Measurements from ENCODE around the gene ZCCHC7.
"Not testable (repeated sequence)": the region's sequence is repeated elsewhere in the genome, so short reads cannot be mapped to it uniquely, and the experiment has no call there.

The ZCCHC7 gene

DNA sequence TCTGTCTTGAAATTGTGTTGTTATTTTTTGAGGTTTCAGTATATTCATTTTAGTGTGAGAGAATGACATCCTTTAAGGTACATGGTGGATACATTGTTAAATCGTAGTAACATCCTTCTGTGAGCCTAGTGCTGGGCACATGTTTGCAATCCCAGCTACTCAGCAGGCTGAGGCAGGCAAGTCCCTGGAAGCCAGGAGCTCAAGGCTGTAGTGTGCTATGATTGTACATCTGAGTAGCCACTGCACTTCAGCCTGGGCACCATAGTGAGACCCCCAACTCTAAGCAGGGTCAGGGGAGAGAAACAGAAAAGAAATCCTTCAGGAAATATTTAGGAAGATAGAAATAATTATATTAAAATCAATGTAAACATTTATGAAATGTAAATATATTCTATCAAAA, 62.3 kb downstream of the ZCCHC7 start:
- H3K27me3 ChIP-seq (ENCODE audit: control insufficient read depth, insufficient read depth, low read length), result no peaks in the 10 kb centered on the region
- no peaks in the 10 kb centered on the region for H3K4me1 ChIP-seq (ENCODE audit: control insufficient read depth, insufficient read depth, low read length)
- H3K4me3 ChIP-seq (ENCODE audit: low read length), result no peak overlapping the region
- H3K36me3 ChIP-seq (ENCODE audit: control insufficient read depth, insufficient read depth, low read length), result no peaks in the 10 kb centered on the region
- H3K9me3 ChIP-seq (ENCODE audit: control insufficient read depth, low read length), result no peaks in the 10 kb centered on the region
- H3K9ac ChIP-seq (ENCODE audit: low read length), result no peak overlapping the region

DNA sequence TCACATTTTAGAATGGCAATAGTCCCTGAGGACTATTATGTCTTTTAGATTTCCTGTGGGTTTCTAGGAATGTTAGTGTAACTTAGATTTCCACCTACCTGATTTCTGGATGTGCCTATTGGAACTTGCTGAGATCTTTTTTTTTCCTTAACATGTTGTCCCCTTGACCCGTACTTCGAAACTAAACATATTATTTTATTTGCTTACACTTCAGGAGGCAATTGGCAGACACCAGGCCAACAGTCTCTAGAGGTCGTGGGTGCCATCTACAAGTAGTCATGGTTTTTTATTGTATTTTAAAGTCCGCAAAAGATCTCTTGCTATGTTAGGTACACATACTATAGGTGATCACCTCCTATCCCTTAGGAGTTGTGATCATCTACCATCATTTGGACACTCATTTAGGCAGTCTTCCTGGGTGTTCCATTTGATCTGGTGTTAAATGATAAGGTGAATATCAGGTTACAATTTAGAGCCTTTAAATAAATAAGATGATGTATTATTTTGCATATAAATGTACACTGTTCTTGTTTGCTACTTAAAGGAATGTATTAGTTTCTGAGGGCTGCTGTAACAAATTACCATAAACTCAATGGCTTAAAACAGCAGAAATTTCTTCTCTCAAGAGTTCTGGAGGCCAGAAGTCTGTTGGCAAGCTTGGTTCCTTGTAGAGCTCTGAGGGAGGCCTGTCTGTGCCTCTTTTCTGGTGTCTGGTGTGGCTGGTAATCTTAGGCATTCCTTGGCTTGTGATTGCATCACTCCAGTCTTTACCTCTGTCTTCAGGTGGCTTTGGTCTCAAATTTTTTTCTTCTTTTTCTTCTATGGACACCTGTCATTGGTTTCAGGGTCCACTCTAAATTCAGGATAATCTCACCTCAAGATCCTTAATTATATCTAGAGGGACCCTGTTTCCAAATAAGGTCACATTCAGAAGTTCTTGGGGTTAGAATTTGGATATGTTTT, 64.8 kb downstream of the ZCCHC7 start:
- no peaks in the 10 kb centered on the region for H3K27me3 ChIP-seq (ENCODE audit: control insufficient read depth, insufficient read depth, low read length)
- H3K9me3 ChIP-seq (ENCODE audit: control insufficient read depth, low read length), result no peaks in the 10 kb centered on the region
- H3K4me1 ChIP-seq (ENCODE audit: control insufficient read depth, insufficient read depth, low read length), result no peaks in the 10 kb centered on the region
- no peak overlapping the region for H3K9ac ChIP-seq (ENCODE audit: low read length)
- H3K4me3 ChIP-seq (ENCODE audit: low read length), result no peak overlapping the region
- H3K36me3 ChIP-seq (ENCODE audit: control insufficient read depth, insufficient read depth, low read length), result no peaks in the 10 kb centered on the region

DNA sequence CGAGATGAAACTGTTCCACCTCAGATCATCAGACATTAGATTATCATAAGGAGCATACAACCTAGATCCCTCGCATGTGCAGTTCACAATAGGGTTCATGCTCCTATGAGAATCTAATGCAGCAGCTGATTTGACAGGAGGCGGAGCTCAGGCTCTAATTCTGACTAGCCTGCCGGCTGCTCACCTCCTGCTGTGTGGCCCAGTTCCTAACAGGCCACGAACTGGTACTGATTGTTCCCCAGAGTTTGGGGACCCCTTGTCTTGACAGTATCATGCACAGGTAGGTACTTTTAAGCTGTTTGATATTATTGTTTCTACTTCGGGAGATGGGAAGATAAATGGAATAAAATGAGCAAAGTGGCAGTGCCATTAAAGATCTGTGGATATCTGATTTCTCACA, 66.9 kb downstream of the ZCCHC7 start:
- H3K4me3 ChIP-seq (ENCODE audit: low read length), result no peak overlapping the region
- no peaks in the 10 kb centered on the region for H3K36me3 ChIP-seq (ENCODE audit: control insufficient read depth, insufficient read depth, low read length)
- H3K9me3 ChIP-seq (ENCODE audit: control insufficient read depth, low read length), result no peaks in the 10 kb centered on the region
- no peaks in the 10 kb centered on the region for H3K27me3 ChIP-seq (ENCODE audit: control insufficient read depth, insufficient read depth, low read length)
- H3K4me1 ChIP-seq (ENCODE audit: control insufficient read depth, insufficient read depth, low read length), result no peaks in the 10 kb centered on the region
- H3K9ac ChIP-seq (ENCODE audit: low read length), result no peak overlapping the region

DNA sequence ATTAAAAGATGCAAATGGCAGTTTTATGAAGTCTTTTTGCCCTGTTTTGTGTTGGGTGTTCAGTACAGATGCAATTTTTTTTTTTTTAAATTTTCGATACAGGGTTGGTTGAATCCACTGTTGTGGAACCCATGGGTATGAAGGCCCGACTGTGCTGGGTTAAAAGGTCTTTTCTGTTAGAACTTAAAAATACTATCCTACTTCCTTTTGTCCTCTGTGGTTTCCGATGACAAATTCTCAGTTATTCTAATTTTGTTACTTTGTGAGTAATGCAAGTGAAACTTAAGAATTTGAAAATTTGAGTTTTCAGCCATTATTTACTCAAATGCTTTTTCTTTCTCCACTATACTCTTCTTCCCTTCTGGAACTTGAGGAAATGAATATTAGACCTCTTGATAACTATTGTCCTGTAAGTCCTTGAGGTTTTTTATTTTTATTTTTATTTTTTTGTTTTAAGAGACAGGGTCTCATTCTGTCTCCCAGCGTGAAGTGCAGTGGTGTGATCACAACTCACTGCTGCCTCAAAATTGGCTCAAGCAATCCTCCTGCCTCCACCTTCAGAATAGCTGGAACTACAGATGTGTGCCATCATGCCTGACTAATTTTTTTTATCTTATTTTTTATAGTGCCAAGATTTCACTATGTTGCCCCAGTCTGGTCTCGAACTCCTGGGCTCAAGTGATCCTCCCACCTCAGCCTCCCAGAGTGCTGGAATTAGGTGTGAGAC, 67.5 kb downstream of the ZCCHC7 start:
- H3K36me3 ChIP-seq (ENCODE audit: control insufficient read depth, insufficient read depth, low read length), result no peaks in the 10 kb centered on the region
- H3K9me3 ChIP-seq (ENCODE audit: control insufficient read depth, low read length), result no peaks in the 10 kb centered on the region
- H3K9ac ChIP-seq (ENCODE audit: low read length), result no peak overlapping the region
- H3K4me3 ChIP-seq (ENCODE audit: low read length), result no peak overlapping the region
- H3K4me1 ChIP-seq (ENCODE audit: control insufficient read depth, insufficient read depth, low read length), result no peaks in the 10 kb centered on the region
- no peaks in the 10 kb centered on the region for H3K27me3 ChIP-seq (ENCODE audit: control insufficient read depth, insufficient read depth, low read length)

DNA sequence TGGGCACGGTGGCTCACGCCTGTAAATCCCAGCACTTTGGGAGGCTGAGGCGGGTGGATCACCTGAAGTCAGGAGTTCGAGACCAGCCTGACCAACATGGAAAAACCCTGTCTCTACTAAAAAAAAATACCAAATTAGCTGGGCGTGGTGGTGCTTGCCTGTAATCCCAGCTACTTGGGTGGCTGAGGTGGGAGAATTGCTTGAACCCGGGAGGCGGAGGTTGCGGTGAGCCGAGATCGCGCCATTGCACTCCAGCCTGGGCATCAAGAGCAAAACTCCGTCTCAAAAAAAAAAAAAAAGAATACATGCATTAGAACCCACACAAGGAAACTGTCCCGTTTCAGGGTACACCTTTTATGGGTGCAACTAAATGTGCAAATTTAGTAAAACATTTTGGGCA, 70.4 kb downstream of the ZCCHC7 start:
- H3K4me1 ChIP-seq (ENCODE audit: control insufficient read depth, insufficient read depth, low read length); H3K27me3 ChIP-seq (ENCODE audit: control insufficient read depth, insufficient read depth, low read length); H3K9me3 ChIP-seq (ENCODE audit: control insufficient read depth, low read length); H3K4me3 ChIP-seq (ENCODE audit: low read length); H3K36me3 ChIP-seq (ENCODE audit: control insufficient read depth, insufficient read depth, low read length); H3K9ac ChIP-seq (ENCODE audit: low read length): not testable (repeated sequence)

DNA sequence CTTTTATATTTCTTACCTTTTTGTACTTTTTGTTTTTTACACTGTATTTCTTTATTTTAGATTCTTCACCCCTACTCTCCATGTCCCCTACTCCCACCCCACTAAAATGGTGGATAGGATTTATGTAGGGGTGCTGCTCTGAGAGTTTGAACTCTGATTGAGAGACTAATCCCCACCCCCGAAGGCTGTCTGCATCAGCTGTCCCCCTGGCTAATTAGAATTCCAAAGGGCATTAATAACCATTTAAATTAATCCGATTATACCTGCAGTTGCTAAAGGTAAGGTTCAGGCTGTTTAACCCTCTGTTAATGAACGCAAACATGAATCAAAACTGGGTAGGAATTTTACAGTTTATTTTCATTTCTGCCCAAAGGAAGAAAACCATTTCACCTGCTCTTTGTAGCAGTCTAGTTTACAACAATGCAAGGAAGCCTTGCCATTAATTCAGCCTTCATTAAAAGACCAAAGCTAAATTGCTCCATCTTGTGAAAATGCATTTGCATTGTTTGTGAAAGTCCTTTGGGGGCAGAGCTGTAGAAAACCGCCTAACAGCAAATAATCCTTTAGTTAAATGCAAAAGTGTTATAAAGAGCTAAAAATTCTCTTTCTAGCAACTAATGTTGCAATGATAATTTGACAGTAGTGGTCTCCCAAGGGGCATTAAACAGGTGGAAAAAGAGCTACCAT, 71.2 kb downstream of the ZCCHC7 start:
- Histone ChIP-seq H3K9ac (ENCODE audit: low read length) (no peak overlapping the region), H3K4me1 (ENCODE audit: control insufficient read depth, insufficient read depth, low read length) (no peaks in the 10 kb centered on the region), H3K36me3 (ENCODE audit: control insufficient read depth, insufficient read depth, low read length) (no peaks in the 10 kb centered on the region), H3K27me3 (ENCODE audit: control insufficient read depth, insufficient read depth, low read length) (no peaks in the 10 kb centered on the region), H3K9me3 (ENCODE audit: control insufficient read depth, low read length) (no peaks in the 10 kb centered on the region), H3K4me3 (ENCODE audit: low read length) (no peak overlapping the region)

DNA sequence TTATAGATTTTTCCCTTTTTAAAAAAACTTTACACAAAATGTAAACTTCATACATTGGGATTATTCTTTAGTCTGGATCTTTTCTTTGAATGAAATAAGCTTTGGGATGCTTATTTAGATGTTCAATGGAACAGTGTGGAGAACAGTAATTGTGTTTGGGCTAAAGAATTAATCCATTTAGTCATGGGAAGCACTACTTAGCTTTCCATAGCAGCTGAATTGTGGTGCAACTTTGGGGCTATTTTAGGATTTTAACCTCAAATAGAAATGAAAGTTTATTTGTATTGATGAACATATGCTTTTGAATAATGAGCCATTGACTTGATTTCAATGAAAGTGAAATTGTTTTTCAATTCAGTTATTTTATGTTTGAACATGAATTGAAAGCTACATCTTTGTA, 72.4 kb downstream of the ZCCHC7 start:
- Histone ChIP-seq H3K4me3 (ENCODE audit: low read length) (no peak overlapping the region), H3K27me3 (ENCODE audit: control insufficient read depth, insufficient read depth, low read length) (no peaks in the 10 kb centered on the region), H3K4me1 (ENCODE audit: control insufficient read depth, insufficient read depth, low read length) (no peaks in the 10 kb centered on the region), H3K9me3 (ENCODE audit: control insufficient read depth, low read length) (no peaks in the 10 kb centered on the region), H3K36me3 (ENCODE audit: control insufficient read depth, insufficient read depth, low read length) (no peaks in the 10 kb centered on the region), H3K9ac (ENCODE audit: low read length) (no peak overlapping the region)

DNA sequence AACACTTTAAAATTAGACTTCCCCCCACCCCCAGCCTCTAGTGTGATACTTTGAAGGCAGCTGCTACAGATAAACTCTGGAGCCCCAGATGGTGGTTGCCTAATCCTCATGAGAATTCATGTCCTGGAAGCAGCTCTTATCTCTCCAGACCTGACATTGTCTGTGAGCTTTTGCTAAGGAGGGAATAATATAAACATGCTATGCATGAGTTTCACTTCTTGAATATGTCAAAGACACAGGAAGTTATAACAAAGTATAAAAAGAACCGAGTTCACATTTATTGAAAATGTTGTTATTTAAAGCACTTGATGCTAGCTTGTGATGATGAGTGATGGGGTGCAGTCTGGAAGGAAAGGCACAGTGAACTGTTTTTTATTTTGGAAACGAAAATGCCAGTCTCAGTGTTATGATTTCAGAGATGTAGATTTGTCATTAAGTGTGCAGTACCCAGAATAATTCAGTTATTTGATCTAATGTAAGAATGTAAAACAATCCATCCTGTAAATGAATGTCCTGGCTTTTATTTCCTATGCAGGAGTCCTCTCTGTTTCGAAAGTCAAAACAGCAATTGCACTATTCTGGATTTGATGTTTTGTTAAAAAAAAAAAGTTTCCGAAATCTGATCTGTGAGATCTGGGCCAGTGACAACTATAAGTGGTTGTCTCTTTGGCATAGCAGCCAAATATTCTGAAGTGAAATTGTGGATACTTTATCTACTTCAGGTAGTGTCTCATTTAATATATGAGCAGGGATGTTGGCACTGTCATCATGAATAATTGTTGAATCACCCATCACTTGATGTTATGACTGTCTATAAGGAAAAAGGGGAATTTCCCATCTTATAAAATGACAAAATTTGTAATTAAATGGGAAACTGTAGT, 77.0 kb downstream of the ZCCHC7 start:
- no peak overlapping the region for H3K4me3 ChIP-seq (ENCODE audit: low read length)
- H3K9me3 ChIP-seq (ENCODE audit: control insufficient read depth, low read length), result no peaks in the 10 kb centered on the region
- no peaks in the 10 kb centered on the region for H3K36me3 ChIP-seq (ENCODE audit: control insufficient read depth, insufficient read depth, low read length)
- no peaks in the 10 kb centered on the region for H3K27me3 ChIP-seq (ENCODE audit: control insufficient read depth, insufficient read depth, low read length)
- H3K9ac ChIP-seq (ENCODE audit: low read length), result no peak overlapping the region
- H3K4me1 ChIP-seq (ENCODE audit: control insufficient read depth, insufficient read depth, low read length), result no peaks in the 10 kb centered on the region

DNA sequence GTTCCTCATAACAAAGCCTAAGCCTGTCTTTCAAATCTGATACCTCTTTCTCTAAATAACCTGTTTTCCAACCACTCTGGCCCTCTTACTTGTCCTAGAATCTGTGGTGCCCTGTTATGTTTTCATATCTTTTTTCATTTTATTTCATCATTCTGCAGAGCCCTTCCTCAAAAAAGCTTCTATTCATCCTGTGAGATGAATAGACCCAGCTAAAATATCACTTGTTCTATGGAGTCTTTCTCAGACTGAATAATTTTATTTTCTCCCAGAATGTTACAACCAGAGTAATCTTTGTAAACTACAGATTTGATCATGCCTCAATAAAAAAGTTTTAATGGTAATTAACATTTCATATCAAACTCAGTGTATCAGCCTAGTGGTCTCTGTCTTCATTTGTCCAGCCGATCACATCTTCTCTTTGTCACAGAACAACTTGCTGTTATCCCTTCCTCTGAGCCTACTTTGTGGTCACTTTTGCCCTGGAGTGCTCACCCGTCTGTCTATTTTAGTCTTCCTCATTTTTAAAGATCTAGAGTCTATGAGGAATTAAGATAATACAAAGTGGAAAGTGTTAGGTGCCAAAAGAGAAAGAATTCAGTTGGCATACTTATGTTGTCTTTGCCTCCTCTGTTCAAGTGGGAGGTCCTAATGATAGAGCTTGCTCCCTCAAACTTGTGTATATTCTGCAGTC, 77.8 kb downstream of the ZCCHC7 start:
- H3K4me1 ChIP-seq (ENCODE audit: control insufficient read depth, insufficient read depth, low read length), result no peaks in the 10 kb centered on the region
- H3K9ac ChIP-seq (ENCODE audit: low read length), result no peak overlapping the region
- H3K9me3 ChIP-seq (ENCODE audit: control insufficient read depth, low read length), result no peaks in the 10 kb centered on the region
- H3K4me3 ChIP-seq (ENCODE audit: low read length), result no peak overlapping the region
- no peaks in the 10 kb centered on the region for H3K27me3 ChIP-seq (ENCODE audit: control insufficient read depth, insufficient read depth, low read length)
- no peaks in the 10 kb centered on the region for H3K36me3 ChIP-seq (ENCODE audit: control insufficient read depth, insufficient read depth, low read length)

DNA sequence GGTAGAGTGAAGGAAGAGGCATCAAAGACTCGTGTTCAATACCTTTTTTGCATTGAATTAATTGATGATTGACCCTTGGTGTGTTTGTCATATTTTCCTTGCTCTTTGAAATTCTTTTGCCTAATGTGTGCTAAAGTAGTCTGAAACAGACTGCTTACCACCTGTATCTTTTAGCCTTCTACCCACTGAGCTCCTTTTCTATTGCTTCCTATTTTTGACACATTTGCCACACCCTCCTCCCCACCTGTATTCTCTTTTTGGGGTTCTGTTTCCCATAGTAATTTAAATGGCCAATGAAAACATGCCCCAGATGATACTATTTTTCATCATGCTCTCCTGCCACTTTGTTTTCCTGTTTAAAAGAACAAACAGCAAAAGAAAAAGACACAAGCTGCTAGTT, 78.5 kb downstream of the ZCCHC7 start:
- no peak overlapping the region for H3K4me3 ChIP-seq (ENCODE audit: low read length)
- no peaks in the 10 kb centered on the region for H3K36me3 ChIP-seq (ENCODE audit: control insufficient read depth, insufficient read depth, low read length)
- H3K4me1 ChIP-seq (ENCODE audit: control insufficient read depth, insufficient read depth, low read length), result no peaks in the 10 kb centered on the region
- no peaks in the 10 kb centered on the region for H3K27me3 ChIP-seq (ENCODE audit: control insufficient read depth, insufficient read depth, low read length)
- H3K9ac ChIP-seq (ENCODE audit: low read length), result no peak overlapping the region
- H3K9me3 ChIP-seq (ENCODE audit: control insufficient read depth, low read length), result no peaks in the 10 kb centered on the region

DNA sequence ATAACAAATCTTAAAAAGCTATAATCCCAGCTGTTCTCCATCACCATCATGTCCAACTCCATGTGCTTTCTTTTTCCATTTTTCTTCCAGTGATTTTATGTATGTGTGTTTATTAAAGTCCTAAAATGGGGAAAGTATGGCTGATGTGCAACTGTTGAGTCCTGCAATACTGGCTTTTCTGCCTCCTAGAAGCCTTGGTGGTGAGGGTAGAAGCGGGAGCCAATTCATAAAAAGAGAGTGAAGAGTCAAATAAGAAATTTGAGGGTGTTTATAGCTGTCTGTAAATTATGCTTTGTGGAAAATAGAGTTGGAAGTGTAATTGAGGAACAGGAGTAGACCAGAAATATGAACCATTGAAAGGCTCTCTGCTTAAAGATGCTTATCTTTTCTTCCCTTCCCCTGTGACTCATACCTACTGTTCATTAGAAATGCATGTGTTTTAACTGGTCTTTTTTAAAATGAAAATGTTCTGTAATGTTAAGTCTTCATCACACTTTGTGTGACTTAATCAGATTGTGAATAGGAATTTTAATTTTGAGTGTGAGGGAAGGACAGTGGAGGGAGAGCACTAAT, 80.1 kb downstream of the ZCCHC7 start:
- no peaks in the 10 kb centered on the region for H3K27me3 ChIP-seq (ENCODE audit: control insufficient read depth, insufficient read depth, low read length)
- no peaks in the 10 kb centered on the region for H3K4me1 ChIP-seq (ENCODE audit: control insufficient read depth, insufficient read depth, low read length)
- no peaks in the 10 kb centered on the region for H3K9me3 ChIP-seq (ENCODE audit: control insufficient read depth, low read length)
- no peaks in the 10 kb centered on the region for H3K36me3 ChIP-seq (ENCODE audit: control insufficient read depth, insufficient read depth, low read length)
- H3K4me3 ChIP-seq (ENCODE audit: low read length), result no peak overlapping the region
- H3K9ac ChIP-seq (ENCODE audit: low read length), result no peak overlapping the region
